Measurements from ENCODE around the gene HOXA6. TPM values are rescaled to one million over a fixed set of nuclear protein-coding genes. Genes with fewer than 3 reads are reported as not detected.

The HOXA6 gene
- total RNA-seq, 1 donor from 2014 or later, result 22.0 TPM

DNA sequence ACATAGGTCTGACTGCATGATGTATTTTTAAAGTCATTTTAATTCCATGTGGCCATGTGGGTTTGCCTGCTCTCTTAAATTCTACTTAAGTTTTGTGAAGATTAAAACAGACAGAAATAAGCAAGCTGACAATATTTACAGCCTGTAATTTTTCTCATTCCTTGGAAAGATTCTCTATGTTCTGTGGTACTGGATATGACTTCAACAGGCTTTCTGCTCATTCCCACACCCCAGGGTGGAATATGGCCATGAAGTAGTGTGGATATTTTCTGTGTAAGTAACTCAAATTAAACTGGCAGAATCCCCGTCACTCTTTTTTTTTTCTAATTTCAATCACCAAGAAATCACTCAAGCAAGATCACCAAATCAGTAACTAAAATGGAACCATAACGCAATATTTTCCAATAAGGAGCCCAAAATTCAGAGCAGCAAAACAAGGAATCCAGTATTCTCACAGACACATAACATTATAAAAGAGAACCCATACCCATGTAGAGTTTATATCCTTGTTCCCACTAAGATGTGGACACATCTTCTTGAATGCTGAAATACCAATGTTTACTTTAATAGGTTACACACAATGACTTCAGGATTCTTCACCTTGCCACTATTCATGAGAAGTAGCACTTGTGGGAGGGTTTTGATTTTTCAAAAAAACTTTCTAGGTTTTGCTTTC is 9.8 kb downstream of the HOXA6 start:
- peak; percentile 92 for DNase-seq (ENCODE audit: low read depth)

GRCh38 chr7:27134392-27134791 is 13.2 kb downstream of the HOXA6 start:
- DNase-seq (ENCODE audit: low read depth), result peak; percentile 94

- no peak for DNase-seq (ENCODE audit: low read depth)
Observed at GRCh38 chr7:27133409-27134231, 14.0 kb downstream of the HOXA6 start.

DNA sequence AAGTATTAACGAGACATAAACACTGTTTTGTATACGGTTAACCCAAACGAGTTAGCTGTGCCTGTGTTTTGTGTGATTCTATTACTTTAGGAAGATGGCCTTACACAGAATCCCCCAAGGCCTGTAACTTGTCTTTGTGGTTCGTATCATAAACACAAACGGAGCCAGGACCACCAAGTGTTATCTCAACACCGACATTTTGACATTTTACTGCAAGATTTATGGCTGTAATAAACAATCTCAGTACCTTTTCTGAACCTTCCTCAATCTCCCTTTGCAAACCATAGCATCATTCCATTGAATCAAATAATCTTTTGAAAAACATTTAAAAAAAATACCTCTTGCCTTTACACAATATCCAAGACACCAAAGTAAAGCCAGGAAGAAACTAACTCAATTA is 14.6 kb downstream of the HOXA6 start:
- no peak for DNase-seq (ENCODE audit: low read depth)

GRCh38 chr7:27132214-27132613 is 15.4 kb downstream of the HOXA6 start:
- DNase-seq (ENCODE audit: low read depth), result no peak

DNA sequence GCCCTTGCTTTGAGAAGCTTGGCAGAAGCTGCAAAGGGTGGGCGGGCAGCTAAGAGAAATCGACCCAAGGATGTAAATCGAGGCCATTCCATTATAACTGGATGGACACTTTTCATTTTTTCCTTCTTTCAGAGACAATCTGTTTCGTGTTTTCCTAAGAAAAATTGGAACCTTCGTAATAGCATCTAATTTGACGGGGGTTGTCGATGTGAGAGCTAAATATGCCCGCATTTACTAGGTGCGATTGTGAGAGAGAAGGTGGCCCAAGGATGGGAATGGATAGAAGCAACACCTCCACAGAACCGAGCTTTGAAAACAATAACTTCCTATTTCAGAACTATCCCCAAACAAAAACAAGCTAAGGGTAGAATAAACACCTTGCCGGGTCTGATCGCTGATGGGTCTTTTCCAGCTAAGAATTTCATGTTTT is 16.2 kb downstream of the HOXA6 start:
- DNase-seq (ENCODE audit: low read depth), result no peak

- DNase-seq (ENCODE audit: low read depth), result no peak
Observed at GRCh38 chr7:27130540-27131389, 16.8 kb downstream of the HOXA6 start, which contains the start of gene HOXA4. Gene HOXA4, minus strand, starts transcription at chr7:27130757. Its CDS starts 24 bp downstream, at chr7:27130733.

DNA sequence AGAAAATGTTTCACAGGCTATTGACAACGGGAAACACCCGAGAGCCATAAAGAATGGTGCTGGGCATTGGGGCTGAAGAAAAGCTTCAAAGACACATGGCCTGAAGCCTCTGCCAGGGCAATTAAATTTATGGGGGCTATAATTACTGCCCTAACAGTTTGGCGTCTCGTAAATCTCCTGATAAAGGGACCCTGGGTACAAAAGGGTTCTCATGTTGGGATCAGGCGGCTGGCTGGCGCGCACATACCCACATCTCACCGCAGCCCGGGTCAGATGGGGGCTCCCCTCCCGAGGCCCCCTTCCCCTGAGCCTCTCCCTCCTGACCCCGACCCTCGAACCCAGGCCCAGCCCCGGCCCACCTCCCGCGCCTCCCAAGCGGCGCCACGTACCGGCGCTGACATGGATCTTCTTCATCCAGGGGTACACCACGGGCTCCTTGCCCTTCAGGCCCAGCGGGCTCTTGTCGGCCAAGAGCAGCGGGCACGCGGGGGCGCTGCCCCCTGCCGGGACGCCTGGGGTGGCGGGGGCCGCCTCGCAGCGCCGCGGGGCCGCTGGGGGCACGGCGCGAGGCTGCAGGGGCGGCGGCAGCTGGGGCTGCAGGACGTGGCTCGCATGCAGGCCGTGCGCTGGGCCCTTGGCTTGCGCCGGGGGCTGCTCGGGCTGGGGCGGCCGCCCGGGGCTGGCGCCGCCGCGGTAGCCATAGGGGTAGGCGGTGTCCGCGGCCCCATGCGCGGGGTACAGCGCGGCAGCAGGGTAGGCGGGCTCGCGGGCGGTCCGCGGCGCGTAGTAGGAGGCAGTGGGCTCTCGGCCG is 17.6 kb downstream of the HOXA6 start:
- no peak for DNase-seq (ENCODE audit: low read depth)

DNA sequence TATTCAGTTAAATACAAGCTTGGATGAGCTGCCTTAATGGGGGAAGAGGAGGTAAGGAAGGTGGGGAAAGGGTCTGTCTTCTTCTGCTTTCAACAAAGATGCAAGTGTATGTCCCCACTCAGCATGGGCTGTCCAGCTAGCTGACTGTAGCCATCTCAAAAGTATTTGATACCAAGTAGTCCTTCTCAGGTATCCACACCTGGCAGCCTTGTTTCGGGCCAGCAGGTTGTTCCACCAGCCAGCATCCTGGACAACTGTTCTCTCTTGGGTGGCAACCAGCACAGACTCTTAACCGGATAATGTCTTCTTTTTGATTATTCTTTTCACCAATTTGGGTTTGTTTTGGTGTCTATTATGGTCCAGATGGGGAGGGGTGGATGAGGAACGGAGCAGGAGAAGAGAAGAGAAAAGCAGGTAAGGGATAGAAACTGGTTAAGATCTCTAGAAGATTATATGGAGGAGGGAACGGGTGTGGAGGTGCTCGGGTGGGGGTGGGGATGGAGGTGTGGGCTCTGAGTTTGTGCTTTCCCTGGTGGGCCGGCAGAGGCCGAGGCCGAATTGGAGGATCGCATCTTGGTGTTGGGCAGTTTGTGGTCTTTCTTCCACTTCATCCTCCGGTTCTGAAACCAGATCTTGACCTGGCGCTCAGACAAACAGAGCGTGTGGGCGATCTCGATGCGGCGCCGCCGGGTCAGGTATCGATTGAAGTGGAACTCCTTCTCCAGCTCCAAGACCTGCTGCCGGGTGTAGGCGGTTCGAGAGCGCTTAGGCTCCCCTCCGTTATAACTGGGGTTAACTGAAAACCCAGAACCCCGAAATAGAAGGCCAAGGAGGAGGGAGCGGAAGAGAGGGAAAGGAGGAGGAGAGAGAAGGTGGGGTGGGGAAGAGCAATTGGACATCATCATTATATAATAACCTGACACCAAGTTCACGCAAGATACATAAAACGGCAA is 18.5 kb downstream of the HOXA6 start:
- no peak for DNase-seq (ENCODE audit: low read depth)

- no peak for DNase-seq (ENCODE audit: low read depth)
Observed at GRCh38 chr7:27128034-27128433, 19.5 kb downstream of the HOXA6 start.

DNA sequence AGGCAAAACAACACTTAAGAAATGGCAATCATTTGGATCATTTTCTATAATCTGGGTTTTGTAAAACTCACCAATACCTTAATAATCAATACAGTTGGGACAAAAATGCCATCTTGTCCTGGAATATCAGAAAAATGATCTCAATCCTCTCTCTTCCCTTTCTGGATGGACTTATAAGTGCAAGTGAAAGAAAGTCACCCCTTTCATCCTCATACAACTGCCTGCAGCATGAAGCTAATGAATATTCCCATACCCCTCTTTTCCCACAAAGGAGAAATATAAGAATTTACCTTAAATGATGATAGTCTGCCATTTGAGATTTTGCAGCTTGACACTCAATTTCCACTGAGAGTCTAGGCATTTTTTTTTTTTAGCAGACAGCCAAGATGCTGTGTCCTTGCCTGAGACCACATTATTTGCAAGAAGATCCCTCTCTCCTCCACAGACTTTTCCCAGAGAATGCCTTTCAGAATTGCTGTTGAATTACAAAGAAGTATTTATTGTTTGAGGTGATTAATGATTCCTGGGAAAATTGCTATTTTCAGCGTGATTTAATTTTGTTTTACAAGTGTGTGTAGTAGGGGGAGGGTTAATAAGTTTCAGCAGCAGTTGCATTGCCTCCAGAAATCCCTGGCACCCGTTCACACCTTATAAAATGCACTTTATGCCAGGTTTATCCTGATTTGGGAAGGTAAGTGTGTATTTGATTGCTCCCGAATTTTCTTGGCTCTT is 20.8 kb downstream of the HOXA6 start:
- DNase-seq (ENCODE audit: low read depth), result no peak

- no peak for DNase-seq (ENCODE audit: low read depth)
Observed at GRCh38 chr7:27125986-27126394, 21.6 kb downstream of the HOXA6 start.

DNA sequence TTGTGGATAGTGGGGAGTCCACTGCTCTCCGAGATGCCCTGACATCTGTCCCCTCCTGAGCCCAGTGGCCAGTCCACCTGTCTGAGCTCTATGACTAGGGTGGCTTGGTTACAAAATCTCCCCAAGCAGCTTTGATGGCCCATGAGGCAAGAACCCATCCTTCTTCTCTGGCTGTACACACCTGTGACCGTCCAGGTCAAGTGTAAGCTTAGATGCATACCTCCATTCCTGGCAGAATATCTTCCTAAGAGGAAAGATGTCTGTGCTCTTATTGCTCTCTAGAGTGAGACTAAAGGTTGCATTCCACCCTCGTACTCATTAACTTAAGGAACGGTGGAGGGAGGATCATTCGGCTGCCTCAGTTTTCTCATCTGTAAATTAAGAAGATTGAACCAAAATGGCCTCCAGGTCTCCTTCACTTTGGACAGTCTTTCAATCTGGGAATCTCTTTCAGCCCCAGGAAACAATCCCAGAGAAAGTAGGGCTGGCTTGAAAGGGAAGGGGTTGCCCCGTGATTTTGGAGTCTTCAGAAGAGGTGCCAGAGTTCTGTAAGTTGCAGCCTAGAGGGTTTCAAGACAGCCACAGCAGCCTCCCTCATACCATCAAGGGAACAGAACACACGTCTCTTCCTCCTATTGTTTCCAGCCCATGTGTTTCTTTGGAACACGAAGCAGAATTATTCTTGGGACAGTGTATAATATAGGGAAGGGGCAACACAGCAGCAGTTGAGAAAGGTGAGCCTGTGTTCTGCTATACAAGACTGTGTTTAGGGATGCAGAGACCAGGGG is 22.5 kb downstream of the HOXA6 start:
- DNase-seq (ENCODE audit: low read depth), result peak; percentile 75

GRCh38 chr7:27124096-27124901 is 23.3 kb downstream of the HOXA6 start:
- no peak for DNase-seq (ENCODE audit: low read depth)

GRCh38 chr7:27123477-27124053 is 24.0 kb downstream of the HOXA6 start:
- DNase-seq (ENCODE audit: low read depth), result no peak

DNA sequence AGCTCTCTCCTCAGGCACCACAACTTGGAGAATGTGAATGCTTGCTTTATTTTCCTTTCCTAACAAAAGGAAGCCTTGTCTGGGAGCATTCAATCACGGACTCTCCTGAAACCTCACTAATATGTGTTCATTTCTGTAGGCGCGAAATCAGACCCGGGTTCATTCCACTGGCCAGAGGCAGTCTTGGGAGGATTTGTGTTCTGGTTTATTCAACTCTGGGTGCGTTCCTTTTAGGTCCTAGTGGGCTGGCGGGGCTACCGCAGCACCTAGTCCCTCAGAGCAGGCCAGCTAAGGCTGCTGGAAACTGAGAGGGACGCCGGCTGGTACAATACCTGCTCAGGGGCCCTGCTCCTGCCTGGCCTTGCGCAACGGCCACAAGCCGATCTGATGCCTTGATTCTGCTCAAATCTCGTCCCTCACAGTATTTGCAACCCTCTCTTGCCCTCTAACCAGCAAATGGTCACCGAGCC is 24.5 kb downstream of the HOXA6 start:
- no peak for DNase-seq (ENCODE audit: low read depth)
